22Rv1 (cell line): ENCODE measurements around the gene NUP93.
"Not testable (repeated sequence)": the region's sequence is repeated elsewhere in the genome, so short reads cannot be mapped to it uniquely, and the experiment has no call there.

Source experiments
- H3K27ac ChIP-seq: fragments of 450-650 bp; 2 replicates; pipeline ENCODE4 v1.5.1; 2017
- ZFX ChIP-seq: fragments of 450-650 bp; IDR thresholded peaks from 2 replicates; pipeline ENCODE4 v1.6.1; 2017; ENCODE audit warnings: antibody characterized with exemption, borderline replicate concordance
- TF ChIP-seq, protein P1 (sequence below): fragments of 450-650 bp; IDR thresholded peaks from 2 replicates; pipeline ENCODE4 v1.5.1; 2017; ENCODE audit warnings: mild to moderate bottlenecking

NUP93 gene

DNA sequence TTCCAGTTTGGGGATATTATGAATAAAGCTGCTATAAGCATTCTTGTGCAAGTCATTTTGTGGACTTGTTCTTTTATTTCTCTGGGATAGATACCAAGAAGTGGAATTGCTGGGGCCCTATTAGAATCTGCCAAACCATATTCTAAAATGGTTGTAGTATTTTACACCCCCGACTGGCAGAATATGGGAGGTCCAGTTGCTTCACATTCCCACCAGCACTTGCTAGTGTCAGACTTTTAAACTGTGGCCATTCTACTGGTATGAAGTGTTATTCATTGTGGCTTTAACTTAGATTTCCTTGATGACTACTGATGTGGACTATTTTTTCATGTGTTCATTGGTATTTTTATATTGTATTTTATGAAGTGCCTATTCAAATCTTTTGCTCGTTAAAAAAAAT lies 18.1 kb upstream of the NUP93 start:
- TF ChIP-seq, protein P1, sequence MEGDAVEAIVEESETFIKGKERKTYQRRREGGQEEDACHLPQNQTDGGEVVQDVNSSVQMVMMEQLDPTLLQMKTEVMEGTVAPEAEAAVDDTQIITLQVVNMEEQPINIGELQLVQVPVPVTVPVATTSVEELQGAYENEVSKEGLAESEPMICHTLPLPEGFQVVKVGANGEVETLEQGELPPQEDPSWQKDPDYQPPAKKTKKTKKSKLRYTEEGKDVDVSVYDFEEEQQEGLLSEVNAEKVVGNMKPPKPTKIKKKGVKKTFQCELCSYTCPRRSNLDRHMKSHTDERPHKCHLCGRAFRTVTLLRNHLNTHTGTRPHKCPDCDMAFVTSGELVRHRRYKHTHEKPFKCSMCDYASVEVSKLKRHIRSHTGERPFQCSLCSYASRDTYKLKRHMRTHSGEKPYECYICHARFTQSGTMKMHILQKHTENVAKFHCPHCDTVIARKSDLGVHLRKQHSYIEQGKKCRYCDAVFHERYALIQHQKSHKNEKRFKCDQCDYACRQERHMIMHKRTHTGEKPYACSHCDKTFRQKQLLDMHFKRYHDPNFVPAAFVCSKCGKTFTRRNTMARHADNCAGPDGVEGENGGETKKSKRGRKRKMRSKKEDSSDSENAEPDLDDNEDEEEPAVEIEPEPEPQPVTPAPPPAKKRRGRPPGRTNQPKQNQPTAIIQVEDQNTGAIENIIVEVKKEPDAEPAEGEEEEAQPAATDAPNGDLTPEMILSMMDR, result no peak
- H3K27ac ChIP-seq, result no peak overlapping the region

GRCh38 chr16:56713794-56714193 lies 16.1 kb upstream of the NUP93 start:
- TF ChIP-seq, protein P1, result no peak
- TF ChIP-seq ZFX, result no peak
- no peak overlapping the region for H3K27ac ChIP-seq

DNA sequence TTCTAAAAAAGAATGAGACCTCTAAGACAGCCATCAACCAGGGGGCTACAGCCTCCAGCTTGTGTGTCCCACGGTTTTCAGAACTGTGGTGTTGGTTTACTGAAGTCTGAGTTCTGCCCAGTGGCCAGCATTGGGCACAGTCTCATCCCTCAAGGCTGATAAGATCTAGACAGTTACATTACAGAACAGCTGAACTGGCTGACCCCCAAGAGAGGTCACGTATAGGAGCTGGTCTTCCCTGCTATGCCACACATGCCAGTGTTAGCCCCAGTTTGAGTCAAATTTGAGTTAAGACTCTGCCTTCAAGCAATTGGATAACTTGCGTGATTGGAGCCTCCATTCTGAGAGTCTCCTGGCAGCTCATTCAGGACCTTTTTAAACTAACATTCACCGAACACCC lies 14.8 kb upstream of the NUP93 start:
- TF ChIP-seq, protein P1, result no peak
- TF ChIP-seq ZFX, result no peak
- no peak overlapping the region for H3K27ac ChIP-seq

- TF ChIP-seq, protein P1, result no peak
- no peak for TF ChIP-seq ZFX
- no peak overlapping the region for H3K27ac ChIP-seq
Measured at GRCh38 chr16:56716761-56717160, 13.2 kb upstream of the NUP93 start.

DNA sequence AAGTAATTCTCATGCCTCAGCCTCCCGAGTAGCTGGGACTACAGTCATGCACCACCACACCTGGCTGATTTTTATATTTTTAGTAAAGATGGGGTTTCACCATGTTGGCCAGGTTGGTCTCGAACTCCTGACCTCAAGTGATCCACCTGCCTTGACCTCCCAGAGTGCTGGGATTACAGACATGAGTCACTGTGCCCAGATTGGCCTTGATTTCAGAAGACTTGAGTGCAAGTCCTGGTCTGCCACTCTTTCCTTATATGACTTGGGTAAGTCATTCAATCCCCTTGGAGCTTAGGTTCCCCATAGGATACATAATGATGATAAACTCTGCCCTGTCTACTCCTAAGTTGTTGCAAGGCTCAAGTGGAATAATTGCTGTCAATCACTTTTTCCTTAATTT lies 12.4 kb upstream of the NUP93 start:
- not testable (repeated sequence) for H3K27ac ChIP-seq

- no peak overlapping the region for H3K27ac ChIP-seq
- TF ChIP-seq, protein P1, result no peak
- no peak for TF ChIP-seq ZFX
Measured at GRCh38 chr16:56722200-56722842, 7.6 kb upstream of the NUP93 start.

GRCh38 chr16:56724191-56724590 lies 5.7 kb upstream of the NUP93 start:
- TF ChIP-seq ZFX, result no peak
- TF ChIP-seq, protein P1, result no peak
- no peak overlapping the region for H3K27ac ChIP-seq

DNA sequence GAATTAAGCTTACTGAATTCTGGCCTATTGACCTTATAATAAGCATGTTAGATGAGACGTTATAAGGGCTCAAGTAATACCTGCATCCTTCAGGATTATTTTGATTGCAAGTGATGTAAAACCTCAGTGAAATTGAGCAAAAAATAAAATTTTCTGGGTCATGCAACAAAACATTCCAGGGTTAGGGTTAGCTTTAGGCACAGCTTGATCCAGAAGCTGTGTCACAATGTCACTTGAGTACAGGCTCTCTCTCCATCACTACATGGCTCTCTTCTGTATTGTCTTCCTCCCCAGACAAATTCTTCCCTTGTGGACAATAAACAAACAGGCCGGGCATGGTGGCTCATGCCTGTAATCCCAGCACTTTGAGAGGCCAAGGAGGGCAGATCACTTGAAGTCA lies 3.6 kb upstream of the NUP93 start:
- no peak for TF ChIP-seq ZFX
- TF ChIP-seq, protein P1, result no peak
- no peak overlapping the region for H3K27ac ChIP-seq
